Stimulated activated naive CD4-positive, alpha-beta T cell (primary cell): Measurements from ENCODE around the gene CYB5R3.

Experiments used
- DNase-seq, 6 experiments: peaks; one replicate each; lab custom pipeline; 2025; lab: John Stamatoyannopoulos, UW

The CYB5R3 gene

GRCh38 chr22:42649246-42650099 lies at the start of gene CYB5R3:
Gene CYB5R3 (minus strand): TSS chr22:42649392. CDS start chr22:42649315, 77 bp downstream.
- peak; percentile 61 to 88 (median 76) for DNase-seq

- no peak for DNase-seq
These were observed 48.4 kb upstream of the CYB5R3 start for GRCh38 chr22:42697542-42698013.

DNA sequence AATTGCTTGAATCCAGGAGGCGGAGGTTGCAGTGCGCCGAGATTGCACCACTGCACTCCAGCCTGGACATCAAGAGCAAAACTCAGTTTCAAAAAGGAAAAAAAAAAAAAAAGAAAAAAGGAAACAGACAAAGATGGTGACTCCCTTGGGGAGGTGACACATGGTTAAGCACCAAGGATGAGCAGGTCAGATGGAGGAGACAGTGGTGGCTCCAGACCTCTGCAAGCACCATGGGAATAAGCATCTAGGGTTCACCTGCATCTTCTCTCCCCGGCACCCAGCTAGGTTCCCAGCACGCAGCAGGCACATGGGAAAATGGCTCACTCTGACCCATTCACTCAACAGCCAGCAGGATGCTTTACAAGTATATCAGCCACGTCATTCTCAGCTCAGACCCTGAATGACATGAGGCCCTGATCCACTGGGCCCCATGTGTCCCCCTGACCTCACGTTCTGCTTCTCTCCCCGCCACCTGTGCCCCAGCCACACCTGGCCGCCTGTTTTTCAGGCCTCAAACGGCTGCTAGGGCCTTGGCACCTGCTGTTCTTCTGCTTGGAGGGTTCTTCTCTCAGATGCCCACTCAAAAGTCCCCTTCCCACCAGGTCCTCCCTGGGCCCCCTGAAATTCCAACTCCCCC lies 47.3 kb upstream of the CYB5R3 start:
- DNase-seq = no peak

- DNase-seq = no peak
These were observed 46.1 kb upstream of the CYB5R3 start for GRCh38 chr22:42695294-42695693.

- DNase-seq = no peak
These were observed 44.8 kb upstream of the CYB5R3 start for GRCh38 chr22:42693763-42694683.

DNA sequence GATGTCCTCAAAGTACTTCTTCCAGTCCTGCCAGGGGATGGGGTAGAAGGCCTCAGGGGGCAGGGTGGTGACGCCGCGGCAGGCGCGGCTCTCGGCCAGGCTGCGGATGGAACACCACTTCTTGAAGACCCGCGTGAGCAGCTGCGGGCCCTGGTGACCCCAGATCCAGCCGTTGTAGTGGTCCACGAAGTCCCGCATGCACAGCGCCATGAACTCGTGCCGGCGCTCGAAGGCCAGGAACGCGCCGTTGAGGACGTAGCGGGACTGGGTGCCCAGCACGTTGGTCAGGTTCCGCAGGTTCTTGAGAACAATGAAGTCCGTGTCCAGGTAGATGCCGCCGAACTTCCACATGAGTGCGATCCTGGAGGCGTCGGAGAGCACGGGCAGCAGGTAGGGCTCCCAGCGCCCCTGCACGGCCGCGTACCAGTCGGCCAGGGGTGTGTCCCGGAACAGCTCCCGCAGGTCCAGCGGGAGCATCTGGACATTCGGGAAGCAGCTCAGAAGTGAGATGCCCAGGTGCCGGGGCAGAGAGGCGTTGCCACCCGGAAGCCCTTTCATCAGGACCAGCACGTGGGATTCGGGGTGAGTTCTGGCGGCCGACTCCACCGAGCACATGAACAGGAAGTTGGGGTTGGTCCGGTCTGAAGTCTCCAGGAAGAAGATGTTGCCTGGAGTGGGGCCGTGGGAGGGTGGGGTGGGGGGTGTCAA lies 44.0 kb upstream of the CYB5R3 start:
- no peak for DNase-seq

- no peak for DNase-seq
These were observed 43.3 kb upstream of the CYB5R3 start for GRCh38 chr22:42692239-42693054.

DNA sequence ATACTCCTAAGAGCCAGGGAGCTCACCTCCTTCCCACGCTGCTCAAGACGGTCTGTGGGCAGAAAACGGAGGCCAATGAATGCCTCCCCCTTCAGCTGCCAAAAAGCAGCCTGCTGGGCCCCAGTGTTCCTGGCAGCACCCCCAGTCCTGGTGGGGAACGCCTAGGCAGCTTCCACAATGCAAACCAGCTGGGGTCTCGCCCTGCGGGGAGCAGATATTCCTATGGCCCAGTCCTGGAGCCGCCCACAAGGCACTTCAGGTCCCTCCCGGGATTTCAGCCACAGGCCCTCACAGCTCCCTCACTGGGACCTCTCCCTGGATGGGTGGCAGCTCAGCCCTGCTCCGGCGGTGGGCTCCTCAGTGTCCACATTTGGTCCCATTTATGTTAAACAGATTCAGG lies 42.2 kb upstream of the CYB5R3 start:
- DNase-seq = no peak

DNA sequence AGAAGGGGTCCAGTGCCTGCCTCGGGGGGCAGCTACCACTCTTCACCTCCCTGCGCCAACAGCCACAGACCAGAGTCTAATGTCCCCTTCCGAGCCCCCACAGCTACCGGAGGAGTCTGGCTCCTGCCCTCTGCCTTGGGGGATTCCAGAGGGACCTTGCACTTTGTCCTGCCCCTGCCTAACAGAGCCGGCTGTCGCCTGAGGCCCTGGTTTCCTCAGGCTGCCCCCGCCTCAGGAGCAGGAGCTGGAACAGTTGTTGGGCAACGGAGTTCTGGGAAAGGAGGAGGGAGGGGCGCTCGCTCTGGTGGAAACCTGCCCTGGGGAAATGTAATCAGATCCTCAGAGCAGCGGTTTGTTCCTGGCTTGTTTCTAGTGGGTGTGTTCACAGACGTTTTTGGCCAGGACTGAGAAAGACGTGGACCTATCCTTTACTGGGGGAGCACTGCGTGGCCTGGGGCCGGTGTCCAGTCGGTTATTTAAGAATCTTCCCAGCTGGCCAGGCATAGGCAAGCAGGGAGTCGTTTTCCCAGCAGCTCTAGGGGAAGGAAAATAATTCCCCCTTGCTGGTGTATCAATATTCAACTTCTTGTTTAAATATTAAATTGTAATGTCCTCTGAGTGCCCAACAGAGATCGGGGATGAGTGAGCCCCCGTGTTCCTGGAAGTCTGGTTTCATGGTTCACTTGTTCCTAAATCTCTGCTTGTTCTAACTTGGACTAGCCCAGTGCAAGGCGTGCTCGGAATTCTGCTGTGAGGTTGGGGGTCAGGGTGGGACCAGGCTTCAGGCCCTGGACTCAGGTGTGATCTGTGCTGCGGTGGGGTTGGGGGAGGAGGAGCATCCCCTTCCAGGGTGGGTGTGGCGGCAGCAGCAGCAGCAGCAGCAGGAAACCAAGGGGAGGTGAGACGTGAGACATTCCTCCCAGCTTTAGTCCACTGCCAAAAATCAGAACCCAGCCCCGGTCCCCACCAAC lies 39.3 kb upstream of the CYB5R3 start:
- no peak for DNase-seq

DNA sequence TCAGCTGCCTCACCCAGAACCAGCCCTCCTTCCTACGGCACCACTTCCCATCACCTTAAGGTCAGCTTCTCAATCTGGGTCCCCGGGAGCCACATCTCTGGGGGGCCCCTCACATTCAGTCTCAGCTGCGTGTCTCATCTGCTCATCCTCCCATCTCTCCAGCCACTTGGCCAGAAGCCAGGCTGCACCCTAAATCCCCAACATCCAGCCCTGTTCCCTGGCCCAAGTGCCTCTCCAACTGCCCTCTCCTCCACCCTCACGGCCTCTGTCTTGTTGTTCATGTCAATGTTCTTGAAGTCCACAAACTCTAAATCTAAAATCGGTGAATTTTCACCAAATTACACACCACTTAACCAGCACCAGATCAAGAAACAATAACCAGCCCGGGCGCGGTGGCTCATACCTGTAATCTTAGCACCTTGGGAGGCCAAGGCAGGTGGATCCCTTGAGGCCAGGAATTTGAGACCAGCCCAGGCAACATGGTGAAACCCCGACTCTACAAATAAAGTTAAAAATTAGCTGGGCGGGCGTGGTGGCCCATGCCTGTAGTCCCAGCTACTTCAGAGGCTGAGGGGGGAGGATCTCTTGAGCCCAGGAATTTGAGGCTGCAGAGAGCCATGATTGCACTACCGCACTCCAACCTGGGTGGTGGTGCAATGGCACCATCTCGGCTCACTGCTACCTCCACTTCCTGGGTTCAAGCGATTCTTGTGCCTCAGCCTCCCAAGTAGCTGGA lies 37.7 kb upstream of the CYB5R3 start:
- no peak for DNase-seq

DNA sequence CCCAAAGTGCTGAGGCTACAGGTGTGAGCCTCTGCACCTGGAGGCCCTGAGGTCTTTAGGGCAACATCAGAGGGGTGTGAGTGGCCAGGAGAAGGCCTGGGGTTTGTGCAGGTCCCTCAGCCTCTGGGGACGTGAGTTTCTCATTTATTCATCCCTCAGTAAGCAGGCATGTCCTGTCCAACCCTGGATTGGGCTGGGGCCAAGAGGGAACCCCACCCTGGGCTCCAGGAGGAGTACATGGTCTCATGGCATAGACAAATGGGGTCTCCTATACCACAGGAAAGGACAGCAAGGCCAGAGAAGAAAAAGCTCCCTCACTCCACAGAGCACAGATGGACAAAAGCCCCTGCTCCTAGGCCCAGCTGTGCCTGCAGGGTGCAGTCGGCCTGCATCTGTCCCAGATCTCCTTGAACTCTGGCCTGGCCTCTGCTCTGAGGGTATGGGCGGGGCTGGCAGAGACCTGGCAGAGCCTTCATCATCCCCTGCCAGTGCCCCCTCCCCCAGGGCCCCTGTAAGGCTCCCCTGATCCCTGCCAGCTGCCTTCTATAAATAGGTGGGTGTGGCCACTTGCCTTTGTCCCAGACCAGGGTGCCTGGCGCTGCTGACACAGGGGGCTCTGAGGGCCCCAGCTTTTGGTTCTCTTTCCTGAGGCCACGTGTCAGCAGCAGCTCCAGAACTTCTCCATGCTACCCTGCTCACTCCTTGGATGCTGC lies 36.9 kb upstream of the CYB5R3 start:
- DNase-seq = no peak

- no peak for DNase-seq
These were observed 35.4 kb upstream of the CYB5R3 start for GRCh38 chr22:42684462-42685195.

GRCh38 chr22:42683578-42684283 lies 34.5 kb upstream of the CYB5R3 start:
- no peak for DNase-seq

DNA sequence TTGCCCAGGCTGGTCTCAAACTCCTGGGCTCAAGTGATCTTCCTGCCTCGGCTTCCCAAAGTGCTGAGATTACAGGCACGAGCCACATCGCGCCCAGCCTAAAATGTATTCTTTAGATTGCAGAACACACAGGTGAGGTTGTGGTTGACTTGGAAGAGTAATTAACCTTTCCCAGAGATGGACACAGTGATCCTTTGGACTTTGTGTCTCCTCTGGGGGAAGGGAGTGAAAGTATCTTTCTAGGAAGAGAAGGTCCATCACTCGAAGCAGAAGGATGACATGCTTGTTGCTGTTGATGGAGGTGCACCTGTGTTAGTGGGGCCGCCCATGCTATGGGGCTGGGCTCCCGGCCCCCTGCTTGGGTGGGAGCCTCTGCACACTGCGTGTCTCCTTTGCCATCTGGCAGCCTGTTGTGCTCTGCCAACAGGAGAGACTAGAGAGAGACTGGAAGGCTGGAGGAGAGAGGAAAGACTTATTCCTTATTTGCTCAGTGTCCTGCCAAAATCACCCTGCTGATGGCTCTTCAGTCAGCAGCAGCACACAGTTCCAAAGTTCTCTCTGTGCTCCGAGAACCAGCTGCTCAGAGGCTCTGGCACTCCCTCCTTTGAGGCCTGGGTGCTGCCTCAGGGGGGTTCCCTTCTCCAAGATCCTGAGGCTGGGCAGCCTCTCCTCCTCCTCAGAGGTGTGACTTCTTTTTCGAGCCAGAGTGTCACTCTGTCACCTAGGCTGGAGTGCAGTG lies 33.1 kb upstream of the CYB5R3 start:
- no peak for DNase-seq

- DNase-seq = no peak
These were observed 31.5 kb upstream of the CYB5R3 start for GRCh38 chr22:42680648-42681047.

DNA sequence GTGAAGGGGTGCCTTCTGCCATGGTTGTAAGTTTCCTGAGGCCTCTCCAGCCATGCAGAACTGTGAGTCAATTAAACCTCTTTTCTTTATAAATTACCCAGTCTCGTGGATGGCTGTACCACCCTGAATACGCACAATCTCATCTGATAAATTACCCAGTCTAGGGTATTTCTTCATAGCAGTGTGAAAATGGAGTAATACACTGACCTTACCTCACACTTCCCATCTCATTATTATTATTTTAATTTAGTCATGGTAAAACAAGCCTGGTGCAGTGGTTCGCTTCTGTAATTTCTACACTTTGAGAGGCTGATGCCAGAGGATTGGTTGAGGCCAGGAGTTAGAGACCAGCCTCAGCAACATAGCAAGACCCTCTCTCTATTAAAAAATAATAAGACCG lies 30.5 kb upstream of the CYB5R3 start:
- no peak for DNase-seq
